Adrenal gland (tissue), 5 donors: ENCODE measurements around the gene RBM12.

ENCODE experiments used
- CTCF ChIP-seq, 6 experiments: fragments of 450-650 bp in 4 of 6; fragments of 200-600 bp in 2 of 6; sonication (generic) in 1 of 6; IDR thresholded peaks; 1 replicate in 5 of 6; 2 replicates in 1 of 6; pipeline versions ENCODE4 v1.5.1 to v1.8.0; 2016 to 2021; ENCODE audit warnings: antibody characterized with exemption in 6 of 6, mild to moderate bottlenecking in 2 of 6, moderate library complexity in 1 of 6
- POLR2A ChIP-seq, 2 donors: fragments of 450-650 bp; IDR thresholded peaks; one replicate each; pipeline ENCODE4 v1.6.1; 2017; ENCODE audit warnings: antibody characterized with exemption in 2 of 2, mild to moderate bottlenecking in 2 of 2, moderate library complexity in 1 of 2
- donor health status: DM: no; HTN: no; CAD: no.

DNA sequence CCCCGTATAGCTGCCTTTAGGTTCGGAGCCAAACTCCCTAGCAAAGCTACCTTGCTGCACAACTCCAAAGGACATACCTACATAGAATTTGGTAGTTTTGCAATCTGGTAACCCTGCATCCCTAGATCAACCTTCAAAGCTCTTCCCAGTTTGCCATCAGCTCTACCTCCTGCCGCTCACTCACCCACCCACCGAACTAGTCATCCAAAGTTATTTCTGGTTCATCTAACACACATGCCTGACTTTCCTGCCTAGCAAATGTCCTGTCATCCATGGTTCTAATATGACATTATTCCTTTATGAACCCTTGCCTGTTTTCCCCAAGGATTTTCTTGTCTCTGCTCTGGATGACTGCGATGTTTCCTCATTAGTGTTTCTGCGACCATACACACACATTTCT, 27.4 kb downstream of the RBM12 start:
- TF ChIP-seq CTCF (IDR thresholded peaks at IDR 0.05) (no peak), POLR2A (IDR thresholded peaks at IDR 0.05) (no peak)
